ENCODE results near the gene ACTG1. TPM values are rescaled to one million over a fixed set of nuclear protein-coding genes. Genes with fewer than 3 reads are reported as not detected.

ACTG1 gene
- total and polyA plus RNA-seq, 2 donors (not counting 1 experiment from before 2014, with no cell fraction given) = 803 to 1,677 TPM

DNA sequence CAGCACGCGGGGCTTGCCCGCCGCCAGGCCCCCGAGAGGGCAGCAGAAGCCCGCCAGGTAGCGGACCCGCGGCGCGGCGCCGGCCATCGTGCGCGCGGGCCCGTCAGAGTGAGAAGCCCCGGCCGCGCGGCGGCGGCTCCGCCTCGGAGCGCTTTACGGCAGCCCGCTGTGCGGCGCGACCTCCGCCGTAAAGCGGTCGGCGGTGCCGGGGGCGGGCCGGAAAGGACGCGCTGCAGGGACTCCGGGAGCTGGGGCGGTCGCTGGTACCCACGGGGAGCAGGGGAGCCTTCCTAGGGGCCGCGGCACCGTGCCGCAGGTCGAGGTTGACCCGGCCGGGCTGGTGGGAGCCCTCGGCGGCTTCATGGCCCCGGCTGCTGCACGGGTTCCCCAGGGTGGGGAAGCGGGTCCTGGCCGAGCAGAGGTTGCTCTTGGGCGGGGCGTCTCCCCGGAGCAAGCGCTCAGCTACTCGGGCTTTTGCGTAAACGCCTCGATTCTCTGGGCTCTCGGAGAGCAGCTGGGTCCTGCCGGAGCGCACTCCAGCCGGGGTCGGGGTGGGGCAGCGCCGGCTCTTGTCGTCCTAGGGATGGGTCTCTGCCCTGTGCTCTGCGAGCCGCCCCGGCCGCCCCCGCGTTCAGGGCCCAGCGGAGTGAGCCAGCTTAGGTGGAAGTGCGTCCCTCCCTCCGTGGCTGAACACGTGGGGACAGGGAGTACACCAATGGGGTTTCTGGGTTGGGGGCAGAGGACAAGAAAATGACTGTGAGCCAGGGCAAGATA, 39.8 kb upstream of the ACTG1 start, which contains the start of gene FAAP100:
Gene FAAP100 (minus strand): TSS at position 110 of the 774 bp plus-strand sequence. CDS start 23 bp downstream, at position 87.
- peaks cover 43% of the 10 kb centered on the region for H3K79me2 ChIP-seq (ENCODE audit: control insufficient read depth, insufficient read depth, low read length)
- peak within 1 kb of the TSS; percentile 92 for H3K4me3 Mint-ChIP-seq
- H3K4me3 ChIP-seq (ENCODE audit: control extremely low read depth in 1 of 5, extremely low read depth in 1 of 5, insufficient read depth in 1 of 5, low read depth in 2 of 5, low read length in 4 of 5) = peak within 1 kb of the TSS; percentile 63 to 97 (median 91)
- peak; percentile 91 for DNase-seq
- no peak for TF ChIP-seq EZH2 (IDR thresholded peaks at IDR 0.05; ENCODE audit: borderline replicate concordance, insufficient read depth, low read depth, low read length, poor library complexity, severe bottlenecking)
- TF ChIP-seq, protein P1, sequence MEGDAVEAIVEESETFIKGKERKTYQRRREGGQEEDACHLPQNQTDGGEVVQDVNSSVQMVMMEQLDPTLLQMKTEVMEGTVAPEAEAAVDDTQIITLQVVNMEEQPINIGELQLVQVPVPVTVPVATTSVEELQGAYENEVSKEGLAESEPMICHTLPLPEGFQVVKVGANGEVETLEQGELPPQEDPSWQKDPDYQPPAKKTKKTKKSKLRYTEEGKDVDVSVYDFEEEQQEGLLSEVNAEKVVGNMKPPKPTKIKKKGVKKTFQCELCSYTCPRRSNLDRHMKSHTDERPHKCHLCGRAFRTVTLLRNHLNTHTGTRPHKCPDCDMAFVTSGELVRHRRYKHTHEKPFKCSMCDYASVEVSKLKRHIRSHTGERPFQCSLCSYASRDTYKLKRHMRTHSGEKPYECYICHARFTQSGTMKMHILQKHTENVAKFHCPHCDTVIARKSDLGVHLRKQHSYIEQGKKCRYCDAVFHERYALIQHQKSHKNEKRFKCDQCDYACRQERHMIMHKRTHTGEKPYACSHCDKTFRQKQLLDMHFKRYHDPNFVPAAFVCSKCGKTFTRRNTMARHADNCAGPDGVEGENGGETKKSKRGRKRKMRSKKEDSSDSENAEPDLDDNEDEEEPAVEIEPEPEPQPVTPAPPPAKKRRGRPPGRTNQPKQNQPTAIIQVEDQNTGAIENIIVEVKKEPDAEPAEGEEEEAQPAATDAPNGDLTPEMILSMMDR (IDR thresholded peaks at IDR 0.05) = no peak
- peak within 1 kb of the TSS; percentile 93 for H3K27ac Mint-ChIP-seq
- under 1% methylated on average over 82 of the region's 85 CpGs for WGBS (ENCODE audit: insufficient coverage)
- POLR2A ChIA-PET = interaction anchor here (0.6 to 3.3 kb wide), 13 partner anchors 10 to 642 kb away, joined by 3 to 33 read pairs (median 4); partner anchors contain the start of genes ACTG1, ARL16, CEP131 and HGS
- H3K4me1 ChIP-seq (ENCODE audit: control insufficient read depth in 2 of 2, insufficient read depth in 2 of 2, low read length in 2 of 2) = peaks cover 18 to 23% of the 10 kb centered on the region in 2 donors
- H4K20me1 ChIP-seq (ENCODE audit: control insufficient read depth, insufficient read depth, low read length, poor library complexity, severe bottlenecking) = peaks cover 38% of the 10 kb centered on the region
- peak within 1 kb of the TSS; percentile 97 for H3K4me2 ChIP-seq (replicated peaks; ENCODE audit: low read depth, low read length, poor library complexity, severe bottlenecking)
- peak within 1 kb of the TSS; percentile 94 for H2AFZ ChIP-seq (ENCODE audit: insufficient read depth, low read depth, low read length, poor library complexity, severe bottlenecking)
- peaks cover 31% of the 10 kb centered on the region for H3K4me1 Mint-ChIP-seq
- H3K27me3 ChIP-seq (replicated peaks in 1 of 4; ENCODE audit: control extremely low read depth in 1 of 4, control insufficient read depth in 3 of 4, insufficient read depth in 4 of 4, low read length in 3 of 4) = no peaks in the 10 kb centered on the region
- peak within 1 kb of the TSS; percentile 66 to 86 for H3K27ac ChIP-seq (ENCODE audit: low read length in 2 of 2)
- H3K9ac ChIP-seq (ENCODE audit: low read length) = peak within 1 kb of the TSS; percentile 93
- H3K9me3 ChIP-seq (ENCODE audit: control extremely low read depth in 1 of 3, control insufficient read depth in 2 of 3, insufficient read depth in 1 of 3, low read length in 2 of 3) = no peaks in the 10 kb centered on the region
- peaks cover 0 to 32% of the 10 kb centered on the region in 2 experiments for H3K36me3 ChIP-seq (replicated peaks in 1 of 2; ENCODE audit: control extremely low read depth in 1 of 2, control insufficient read depth in 1 of 2, extremely low read depth in 1 of 2, insufficient read depth in 2 of 2, low read length in 1 of 2)
- intact Hi-C loops (cut with micrococcal nuclease) = loop anchor here (1.0 to 5.0 kb wide), 8 partner anchors 9 to 329 kb away; partner anchors contain the start of genes CCDC137 and OXLD1
- CTCF ChIA-PET = interaction anchor here (0.6 to 3.7 kb wide), 12 partner anchors 11 to 317 kb away, joined by 3 to 25 read pairs (median 4); partner anchors contain the start of gene ACTG1
- no peaks in the 10 kb centered on the region for H3K27me3 Mint-ChIP-seq
- H3K9me3 Mint-ChIP-seq (ENCODE audit: insufficient read depth) = no peaks in the 10 kb centered on the region
- peak; percentile 65 for ATAC-seq (ENCODE audit: low read depth)

Measured in B cell (primary cell).